Anterior cingulate cortex (tissue), 58 donors: ENCODE data around the gene RNFT2.
"Not testable (repeated sequence)": the region's sequence is repeated elsewhere in the genome, so short reads cannot be mapped to it uniquely, and the experiment has no call there.

ENCODE experiments used
- DNase-seq, 58 donors: peaks; one replicate each; lab custom pipeline; 2025; lab: John Stamatoyannopoulos, UW

The RNFT2 gene

DNA sequence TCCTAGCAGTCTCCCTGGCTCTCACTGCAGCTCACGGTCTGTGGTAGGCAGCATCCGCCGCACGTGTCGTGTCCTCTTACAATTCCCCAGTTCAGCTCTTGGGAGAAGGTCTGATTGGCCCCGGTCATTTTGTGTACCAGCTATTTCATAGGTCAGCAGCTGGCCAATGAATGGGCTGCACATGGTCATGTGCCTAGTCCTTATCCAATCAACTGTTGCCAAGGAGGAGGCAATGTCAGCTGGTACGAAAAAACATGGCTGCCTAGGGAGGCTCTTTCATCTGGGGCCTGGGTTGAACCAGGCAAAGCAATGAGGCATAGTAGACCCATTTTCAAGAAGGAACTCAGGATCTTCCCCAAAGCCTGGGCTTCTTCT, 46.1 kb downstream of the RNFT2 start:
- DNase-seq: no peak

- DNase-seq: not testable (repeated sequence)
These were observed 51.4 kb downstream of the RNFT2 start for GRCh38 chr12:116789562-116789961.

- DNase-seq: no peak
These were observed 52.0 kb downstream of the RNFT2 start for GRCh38 chr12:116790066-116790465.

GRCh38 chr12:116792403-116792802, 54.3 kb downstream of the RNFT2 start:
- DNase-seq: no peak

DNA sequence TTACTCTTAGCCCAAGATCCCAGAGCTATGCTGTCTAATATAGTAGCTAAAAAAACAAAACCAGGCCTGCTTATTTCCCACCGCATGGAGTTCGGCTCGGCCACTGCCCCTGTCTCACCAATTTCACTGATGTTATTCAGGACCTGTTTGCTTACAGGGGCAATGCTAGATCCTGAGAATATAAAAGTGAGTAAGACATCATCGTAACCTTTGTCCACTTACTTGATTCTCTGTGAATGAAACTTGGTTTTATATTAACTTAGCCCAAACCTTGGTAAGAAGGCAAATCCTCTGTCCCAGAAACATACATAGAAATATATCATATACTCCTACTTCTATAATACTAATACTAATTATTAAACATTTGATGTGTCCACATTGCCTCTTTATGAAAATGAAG, 56.6 kb downstream of the RNFT2 start:
- DNase-seq: no peak

- DNase-seq: no peak
These were observed 59.8 kb downstream of the RNFT2 start for GRCh38 chr12:116797885-116798284.

DNA sequence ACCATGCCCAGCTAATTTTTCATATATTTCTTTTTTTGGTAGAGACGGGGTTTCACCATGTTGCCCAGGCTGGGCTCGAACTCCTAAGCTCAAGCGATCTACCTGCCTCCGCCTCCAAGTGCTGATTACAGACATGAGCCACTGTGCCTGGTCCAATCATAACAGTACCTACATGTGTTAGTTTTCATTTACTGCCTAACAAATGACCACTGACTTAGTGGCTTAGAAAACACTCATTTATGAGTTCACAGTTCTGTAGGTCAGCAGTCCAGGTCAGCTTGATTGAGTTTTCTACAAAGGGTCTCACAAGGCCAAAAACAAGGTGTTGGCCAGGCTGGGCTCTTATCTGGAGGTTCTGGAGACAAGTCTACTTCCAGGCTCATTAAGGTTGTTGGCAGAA, 60.6 kb downstream of the RNFT2 start:
- DNase-seq: no peak

DNA sequence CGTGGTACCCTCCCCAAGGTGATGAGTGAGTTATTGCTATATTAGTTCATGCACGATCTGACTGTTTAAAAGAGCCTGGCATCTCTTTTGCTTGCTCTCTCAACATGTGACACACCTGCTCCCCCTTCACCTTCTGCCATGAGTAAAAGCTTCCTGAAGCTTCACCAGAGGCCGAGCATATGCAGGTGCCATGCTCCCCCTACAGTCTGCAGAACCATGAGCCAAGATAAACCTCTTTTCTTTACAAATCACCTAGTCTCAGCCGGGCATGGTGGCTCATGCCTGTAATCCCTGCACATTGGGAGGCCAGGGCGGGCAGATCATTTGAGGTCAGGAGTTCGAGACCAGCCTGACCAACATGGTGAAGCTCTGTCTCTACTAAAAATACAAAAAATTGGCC, 61.8 kb downstream of the RNFT2 start:
- no peak for DNase-seq

- no peak for DNase-seq
These were observed 62.8 kb downstream of the RNFT2 start for GRCh38 chr12:116800918-116801317.

DNA sequence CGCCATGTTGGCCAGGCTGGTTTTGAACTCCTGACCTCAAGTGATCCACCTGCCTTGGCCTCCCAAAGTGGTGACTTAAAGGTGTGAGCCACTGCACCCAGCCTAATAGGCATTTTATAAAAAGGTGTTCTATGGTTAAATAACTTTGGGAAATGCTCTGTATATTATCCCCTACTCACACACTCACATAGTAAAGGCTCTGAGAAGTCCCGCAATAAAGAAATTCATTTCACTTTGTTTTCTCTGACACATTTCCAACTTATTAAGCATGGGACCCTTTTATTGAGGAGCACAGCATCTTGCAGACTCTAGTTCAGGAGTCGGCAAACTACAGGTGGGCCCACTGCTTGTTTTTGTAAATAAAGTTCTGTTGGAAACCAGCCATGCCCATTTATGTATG, 63.9 kb downstream of the RNFT2 start:
- no peak for DNase-seq

DNA sequence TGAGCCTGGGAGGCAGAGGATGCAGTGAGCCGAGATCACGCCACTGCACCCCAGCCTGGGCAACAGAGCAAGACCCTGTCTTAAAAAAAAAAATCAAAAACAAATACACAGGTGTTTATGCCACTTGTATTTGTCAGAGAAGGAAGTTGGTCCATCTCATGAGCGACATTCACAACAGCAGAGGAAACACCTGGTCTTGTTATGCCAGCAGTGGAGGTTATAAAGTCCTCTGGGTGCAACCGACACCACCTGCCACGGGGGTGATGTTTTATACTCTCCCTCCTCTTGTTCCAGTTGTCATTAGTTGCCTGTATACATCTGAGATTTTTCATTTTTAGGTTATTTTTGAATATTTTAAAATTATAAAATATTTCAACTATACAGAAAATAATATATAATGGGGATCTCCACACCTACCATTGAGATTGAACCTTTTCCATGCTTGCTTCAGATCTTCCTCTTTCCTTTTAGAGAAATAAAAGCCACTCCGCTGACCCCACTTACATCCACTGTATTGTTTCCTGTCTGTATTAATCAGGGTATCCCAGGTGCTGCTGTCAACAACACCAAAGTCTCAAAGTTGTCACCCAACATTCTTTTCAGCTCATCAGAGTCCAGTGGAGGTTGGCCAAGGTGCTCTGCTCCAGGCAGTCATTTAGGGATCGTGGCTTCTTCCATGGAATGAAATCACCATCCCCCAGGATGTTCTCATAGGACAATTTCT, 65.1 kb downstream of the RNFT2 start:
- DNase-seq: no peak

- DNase-seq: no peak
These were observed 65.9 kb downstream of the RNFT2 start for GRCh38 chr12:116804051-116804450.

DNA sequence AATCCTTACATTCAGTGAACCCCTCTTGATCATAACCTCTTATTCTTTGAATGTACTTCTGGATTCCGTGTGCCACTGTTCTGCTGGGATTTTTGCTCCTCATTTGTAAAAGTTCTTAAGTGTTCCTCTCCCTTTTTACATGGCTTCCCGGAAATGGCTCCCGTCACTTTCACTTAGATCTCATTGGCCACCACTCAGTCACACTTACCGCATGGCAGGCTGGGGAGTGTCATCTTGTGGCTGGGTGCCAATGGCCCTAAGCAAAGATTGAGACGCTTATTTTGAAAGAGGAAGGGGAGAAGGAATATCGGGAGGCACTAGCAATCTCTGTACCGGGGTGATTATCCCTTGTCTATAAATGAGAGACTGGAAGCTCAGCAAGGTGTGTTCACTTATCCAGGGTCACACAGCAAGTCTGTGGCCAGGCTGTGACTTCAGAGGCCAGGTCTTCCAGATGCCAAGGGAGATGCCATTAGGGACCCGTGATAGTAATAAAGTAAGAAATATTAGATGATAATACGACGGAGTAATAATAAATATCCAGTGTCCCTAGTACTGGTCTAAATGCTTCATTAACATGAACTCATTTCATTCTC, 68.8 kb downstream of the RNFT2 start:
- DNase-seq: no peak

GRCh38 chr12:116807546-116807945, 69.4 kb downstream of the RNFT2 start:
- DNase-seq: no peak

- DNase-seq: no peak
These were observed 70.3 kb downstream of the RNFT2 start for GRCh38 chr12:116808113-116809105.

- DNase-seq: no peak
These were observed 74.1 kb downstream of the RNFT2 start for GRCh38 chr12:116812238-116812637.

- no peak for DNase-seq
These were observed 75.3 kb downstream of the RNFT2 start for GRCh38 chr12:116813271-116814041.

GRCh38 chr12:116814766-116815165, 76.7 kb downstream of the RNFT2 start:
- DNase-seq: not testable (repeated sequence)

- DNase-seq: peak in 7 of 58 donors; percentile 3 to 26 (median 20)
These were observed 80.3 kb downstream of the RNFT2 start for GRCh38 chr12:116818341-116818856.
